ENCODE data around the gene GSC.

- TF ChIP-seq POLR2A (IDR thresholded peaks at IDR 0.05), result no peak
- TF ChIP-seq, protein P1, sequence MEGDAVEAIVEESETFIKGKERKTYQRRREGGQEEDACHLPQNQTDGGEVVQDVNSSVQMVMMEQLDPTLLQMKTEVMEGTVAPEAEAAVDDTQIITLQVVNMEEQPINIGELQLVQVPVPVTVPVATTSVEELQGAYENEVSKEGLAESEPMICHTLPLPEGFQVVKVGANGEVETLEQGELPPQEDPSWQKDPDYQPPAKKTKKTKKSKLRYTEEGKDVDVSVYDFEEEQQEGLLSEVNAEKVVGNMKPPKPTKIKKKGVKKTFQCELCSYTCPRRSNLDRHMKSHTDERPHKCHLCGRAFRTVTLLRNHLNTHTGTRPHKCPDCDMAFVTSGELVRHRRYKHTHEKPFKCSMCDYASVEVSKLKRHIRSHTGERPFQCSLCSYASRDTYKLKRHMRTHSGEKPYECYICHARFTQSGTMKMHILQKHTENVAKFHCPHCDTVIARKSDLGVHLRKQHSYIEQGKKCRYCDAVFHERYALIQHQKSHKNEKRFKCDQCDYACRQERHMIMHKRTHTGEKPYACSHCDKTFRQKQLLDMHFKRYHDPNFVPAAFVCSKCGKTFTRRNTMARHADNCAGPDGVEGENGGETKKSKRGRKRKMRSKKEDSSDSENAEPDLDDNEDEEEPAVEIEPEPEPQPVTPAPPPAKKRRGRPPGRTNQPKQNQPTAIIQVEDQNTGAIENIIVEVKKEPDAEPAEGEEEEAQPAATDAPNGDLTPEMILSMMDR (IDR thresholded peaks at IDR 0.05), result no peak
Observed at GRCh38 chr14:94746131-94746530, 23.8 kb downstream of the GSC start.

Measured in uterus (tissue), 2 donors.